ENCODE measurements around the gene PCSK6. TPM values are rescaled to one million over a fixed set of nuclear protein-coding genes. Genes with fewer than 3 reads are reported as not detected.

The PCSK6 gene
- total RNA-seq, 4 donors from 2014 or later = 10.6 to 98.2 (median 12.8) TPM

- no peak overlapping the region for H3K4me3 ChIP-seq
- no peaks in the 10 kb centered on the region for H3K36me3 ChIP-seq
- no peaks in the 10 kb centered on the region for H3K4me1 ChIP-seq
- H3K27me3 ChIP-seq = no peaks in the 10 kb centered on the region
- TF ChIP-seq CTCF (IDR thresholded peaks at IDR 0.05) = no peak
- no peak for TF ChIP-seq POLR2A (IDR thresholded peaks at IDR 0.05)
- no peaks in the 10 kb centered on the region for H3K9me3 ChIP-seq
- no peak for DNase-seq
- no peak overlapping the region for H3K27ac ChIP-seq
These were observed 88.2 kb downstream of the PCSK6 start for GRCh38 chr15:101401286-101401685.

DNA sequence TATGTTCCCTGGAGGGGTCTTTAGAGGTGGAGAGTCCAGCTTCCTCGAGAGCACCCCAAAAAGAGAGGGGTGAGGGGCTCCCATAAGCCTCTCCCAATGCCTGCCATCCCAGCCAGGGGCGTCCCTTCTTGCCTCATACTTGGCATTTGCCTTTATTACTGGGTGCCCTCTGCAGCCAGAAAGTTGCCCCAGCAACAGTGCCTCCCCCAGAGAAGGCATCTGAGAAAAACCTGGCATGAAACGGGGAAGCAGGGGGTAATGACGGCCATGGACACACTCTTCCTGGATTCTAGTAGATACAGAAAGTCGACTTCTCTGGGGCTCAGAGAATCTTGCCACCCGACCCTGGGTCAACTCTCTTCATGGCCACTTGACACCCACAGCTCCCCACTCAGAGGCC is 90.1 kb downstream of the PCSK6 start:
- TF ChIP-seq CTCF (IDR thresholded peaks at IDR 0.05) = no peak

DNA sequence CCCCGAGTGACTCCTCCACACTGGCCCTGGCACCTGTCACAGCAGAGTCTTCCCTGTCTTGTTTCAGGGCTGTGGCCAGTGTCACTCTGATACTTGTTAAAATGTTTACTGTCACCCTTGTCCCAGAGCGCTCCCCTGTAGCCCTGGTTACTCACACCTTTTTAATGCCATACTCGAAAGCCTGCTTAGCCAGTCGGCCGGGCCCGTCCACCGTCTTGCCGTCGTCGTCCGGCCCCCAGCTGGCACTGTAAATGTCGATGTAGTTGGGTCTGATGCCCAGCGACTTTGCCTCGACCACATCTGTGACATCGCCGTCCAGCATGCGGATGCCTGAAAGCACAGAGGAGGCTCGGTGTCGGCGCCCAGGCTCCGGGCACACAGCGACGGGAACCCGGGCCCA is 91.3 kb downstream of the PCSK6 start:
- H3K27me3 ChIP-seq = no peaks in the 10 kb centered on the region
- no peaks in the 10 kb centered on the region for H3K4me1 ChIP-seq
- no peak overlapping the region for H3K27ac ChIP-seq
- no peak overlapping the region for H3K4me3 ChIP-seq
- no peaks in the 10 kb centered on the region for H3K9me3 ChIP-seq
- no peak for TF ChIP-seq CTCF (IDR thresholded peaks at IDR 0.05)
- no peak for TF ChIP-seq POLR2A (IDR thresholded peaks at IDR 0.05)
- no peaks in the 10 kb centered on the region for H3K36me3 ChIP-seq
- no peak for DNase-seq

More for the DNA sequence above, 90.1 kb downstream of the PCSK6 start:
- Histone ChIP-seq H3K36me3 (no peaks in the 10 kb centered on the region), H3K4me3 (no peak overlapping the region), H3K27ac (no peak overlapping the region), H3K9me3 (no peaks in the 10 kb centered on the region), H3K27me3 (no peaks in the 10 kb centered on the region), H3K4me1 (no peaks in the 10 kb centered on the region)
- DNase-seq = no peak

GRCh38 chr15:101397521-101398003 is 91.9 kb downstream of the PCSK6 start:
- H3K27ac ChIP-seq = no peak overlapping the region
- H3K4me3 ChIP-seq = no peak overlapping the region
- H3K36me3 ChIP-seq = no peaks in the 10 kb centered on the region
- no peak for DNase-seq
- TF ChIP-seq POLR2A (IDR thresholded peaks at IDR 0.05) (no peak), CTCF (IDR thresholded peaks at IDR 0.05) (no peak)
- no peaks in the 10 kb centered on the region for H3K9me3 ChIP-seq
- no peaks in the 10 kb centered on the region for H3K27me3 ChIP-seq
- H3K4me1 ChIP-seq = no peaks in the 10 kb centered on the region

DNA sequence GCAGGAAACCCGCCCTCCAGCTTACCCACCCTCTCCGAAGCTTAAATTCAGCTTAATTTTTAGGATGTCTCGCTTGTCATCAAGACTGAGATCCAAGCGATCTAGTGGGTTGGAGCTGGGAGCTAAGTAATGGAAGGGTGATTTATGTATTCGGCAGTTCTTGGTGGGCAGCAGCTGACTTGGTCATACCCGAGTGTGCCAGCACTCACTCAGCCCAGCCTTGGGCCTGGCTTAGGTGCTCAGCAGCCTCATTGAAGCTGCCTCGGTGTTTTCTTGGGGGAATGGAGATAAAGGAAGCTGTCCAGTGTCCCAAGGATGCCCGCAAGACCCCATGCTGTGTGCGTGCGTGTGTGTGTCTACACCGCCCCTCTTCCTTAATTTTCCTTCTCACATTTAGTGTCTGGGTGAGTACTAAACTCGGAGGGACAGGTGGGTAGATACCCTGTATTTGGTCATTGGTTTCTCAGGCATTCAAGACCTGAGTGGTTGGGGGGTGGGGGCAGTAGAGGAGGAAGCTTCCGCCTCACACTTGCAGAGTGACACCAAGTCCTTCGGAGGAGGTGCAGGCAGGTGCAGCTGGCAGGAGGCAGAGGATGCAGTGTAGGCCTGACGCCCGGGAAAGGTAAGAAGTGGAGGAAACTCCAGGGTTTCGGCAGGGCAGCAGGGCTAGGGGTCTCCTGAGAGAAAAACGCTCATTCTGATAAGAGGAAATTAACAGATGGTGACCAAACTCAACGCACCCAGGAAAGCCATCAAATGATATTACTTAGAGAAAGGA is 92.8 kb downstream of the PCSK6 start:
- DNase-seq = no peak
- Histone ChIP-seq H3K4me3 (no peak overlapping the region), H3K27ac (no peak overlapping the region), H3K27me3 (no peaks in the 10 kb centered on the region), H3K36me3 (no peaks in the 10 kb centered on the region), H3K9me3 (no peaks in the 10 kb centered on the region), H3K4me1 (no peaks in the 10 kb centered on the region)
- TF ChIP-seq CTCF (IDR thresholded peaks at IDR 0.05) = no peak
- no peak for TF ChIP-seq POLR2A (IDR thresholded peaks at IDR 0.05)

All from Peyer's patch (tissue), 4 donors.